ENCODE results near the gene ITGB1BP1. TPM values are rescaled to one million over a fixed set of nuclear protein-coding genes. Genes with fewer than 3 reads are reported as not detected.

Gene ITGB1BP1, protein sequence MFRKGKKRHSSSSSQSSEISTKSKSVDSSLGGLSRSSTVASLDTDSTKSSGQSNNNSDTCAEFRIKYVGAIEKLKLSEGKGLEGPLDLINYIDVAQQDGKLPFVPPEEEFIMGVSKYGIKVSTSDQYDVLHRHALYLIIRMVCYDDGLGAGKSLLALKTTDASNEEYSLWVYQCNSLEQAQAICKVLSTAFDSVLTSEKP
- total RNA-seq (100 to 1,000 TPM in 8 of 10 donors, 10 to 100 TPM in 2; 51.4 to 224 (median 134) TPM), polyA plus RNA-seq (100 to 1,000 TPM; 112 to 165 TPM)
- long read RNA-seq, donor 1, full-length matches to known transcripts: 30 of 74 reads
- long read RNA-seq, donor 1, partial matches to known transcripts: 26 of 74 reads
- long read RNA-seq, donor 1, other reads (novel, unspliced or antisense): 18 of 74 reads
- long read RNA-seq, donor 2, full-length matches to known transcripts: 32 of 87 reads
- long read RNA-seq, donor 2, partial matches to known transcripts: 3 of 87 reads
- long read RNA-seq, donor 2, other reads (novel, unspliced or antisense): 52 of 87 reads
- long read RNA-seq, donor 3, full-length matches to known transcripts: 72 of 203 reads
- long read RNA-seq, donor 3, partial matches to known transcripts: 90 of 203 reads
- long read RNA-seq, donor 3, other reads (novel, unspliced or antisense): 41 of 203 reads

DNA sequence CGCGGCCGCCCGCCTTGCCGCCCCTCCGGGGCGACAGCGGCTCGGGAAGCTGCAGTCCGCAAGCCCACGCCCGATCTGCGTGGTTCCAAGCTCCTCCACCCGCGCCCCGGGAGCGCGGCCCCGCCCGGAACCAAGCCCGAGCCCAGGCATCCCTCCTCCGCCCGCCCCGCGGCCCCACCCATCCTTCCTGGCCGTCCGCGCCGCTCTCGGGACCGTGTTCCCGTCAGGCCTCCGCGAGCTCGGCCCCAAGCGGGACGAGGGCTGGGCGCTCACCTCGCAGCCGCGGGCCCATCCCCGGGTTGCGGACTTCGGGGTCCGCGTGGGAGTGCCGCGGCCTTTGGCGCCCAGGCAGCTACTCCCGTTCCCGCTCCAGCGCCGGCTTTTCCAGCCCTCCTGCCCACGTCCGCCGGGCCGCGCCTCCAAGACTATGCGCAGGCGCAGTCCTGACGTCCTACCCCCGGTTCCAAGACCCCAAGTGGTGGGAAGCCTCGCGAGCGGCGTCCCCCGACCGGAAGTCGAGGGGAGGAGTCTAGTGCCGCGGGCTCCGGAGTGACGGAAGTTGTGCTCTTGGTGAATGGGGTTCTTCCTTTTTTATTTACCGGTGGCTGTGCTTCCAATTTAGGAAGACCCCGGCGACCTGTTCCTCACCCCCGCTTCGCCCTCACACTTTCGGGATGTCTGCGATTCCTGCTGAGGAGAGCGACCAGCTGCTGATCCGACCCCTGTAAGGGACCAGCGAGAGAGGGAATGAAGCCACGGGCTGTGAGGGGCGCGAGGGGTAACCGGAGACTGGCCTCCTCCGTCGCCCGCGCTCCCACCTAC, at the start of gene ITGB1BP1, which contains the start of gene CPSF3:
ITGB1BP1 (minus strand) TSS at position 429 of the 822 bp plus-strand sequence. CDS start 4,831 bp downstream, outside the sequence.
CPSF3 (plus strand) TSS at position 555 of the 822 bp plus-strand sequence; CDS start at position 675, 120 bp downstream.
- Histone ChIP-seq H3K9me3 (no peaks in the 10 kb centered on the region), H3K4me1 (peaks cover 6 to 54% (median 41%) of the 10 kb centered on the region in 9 donors), H3K36me3 (peaks cover 0 to 12% (median 0%) of the 10 kb centered on the region in 9 donors), H3K4me3 (peak within 1 kb of the TSS; percentile 49 to 96 (median 91)), H3K27ac (peak within 1 kb of the TSS; percentile 59 to 97 (median 95)), H3K27me3 (no peaks in the 10 kb centered on the region)
- DNase-seq (peak; percentile 98 to 99), ATAC-seq (peak; percentile 95 to 98 (median 97))
- peak in 4 of 9 donors; percentile 16 to 22 (median 20) for TF ChIP-seq CTCF (IDR thresholded peaks at IDR 0.05)
- WGBS, 2 donors: 0% methylated on average over 77 to 88 of the region's 91 CpGs
- intact Hi-C loops (cut with DNase I): loop anchor here in 5 of 10 donors (2.0 to 10.0 kb wide), 5 partner anchors 216 to 281 kb away; partner anchors contain the start of gene ASAP2 (in 1 of the 5)

DNA sequence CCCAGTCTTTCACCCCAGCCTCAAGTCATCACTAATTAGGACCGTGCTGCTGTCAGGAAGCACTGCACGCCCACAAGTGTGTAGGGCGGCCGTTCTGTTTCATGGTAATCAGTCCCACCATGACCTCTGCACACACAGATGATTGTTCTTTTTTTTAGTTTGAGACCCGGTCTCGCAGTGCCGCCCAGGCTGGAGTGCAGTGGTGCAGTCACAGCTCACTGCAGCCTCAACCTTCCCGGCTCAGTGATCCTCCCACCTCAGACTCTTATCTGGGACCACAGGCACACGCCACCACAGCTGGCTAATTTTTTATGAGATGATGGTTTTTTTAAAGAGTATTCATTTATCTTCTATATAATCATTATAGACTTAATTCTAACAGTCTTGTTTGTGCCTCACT, 49.2 kb upstream of the ITGB1BP1 start:
- H3K27me3 ChIP-seq: no peaks in the 10 kb centered on the region
- 97 to 98% methylated on average over 9 of the region's 9 CpGs for WGBS, 2 donors
- no peaks in the 10 kb centered on the region for H3K9me3 ChIP-seq
- no peak for TF ChIP-seq CTCF (IDR thresholded peaks at IDR 0.05)
- intact Hi-C loops (cut with DNase I): loop anchor here in 1 of 10 donors (10.0 kb wide), 1 partner anchor 292 kb away; no protein-coding TSS in a partner anchor
- no peak overlapping the region for H3K27ac ChIP-seq
- H3K36me3 ChIP-seq: peaks cover 0 to 47% (median 0%) of the 10 kb centered on the region in 9 donors
- ATAC-seq: no peak
- no peak overlapping the region for H3K4me3 ChIP-seq
- no peak for DNase-seq
- H3K4me1 ChIP-seq: peaks cover 0 to 37% (median 24%) of the 10 kb centered on the region in 9 donors

- no peaks in the 10 kb centered on the region for H3K27me3 ChIP-seq
- WGBS, 2 donors: 66 to 75% methylated on average over 5 of the region's 5 CpGs
- no peak for DNase-seq
- no peak for TF ChIP-seq CTCF (IDR thresholded peaks at IDR 0.05)
- no peak overlapping the region for H3K4me3 ChIP-seq
- intact Hi-C loops (cut with DNase I): loop anchor here in 1 of 10 donors (10.0 kb wide), 1 partner anchor 294 kb away; no protein-coding TSS in a partner anchor
- ATAC-seq: no peak
- no peaks in the 10 kb centered on the region for H3K9me3 ChIP-seq
- H3K36me3 ChIP-seq: peaks cover 0 to 47% (median 0%) of the 10 kb centered on the region in 9 donors
- no peak overlapping the region for H3K27ac ChIP-seq
- peaks cover 0 to 24% (median 17%) of the 10 kb centered on the region in 9 donors for H3K4me1 ChIP-seq
These were observed 47.9 kb upstream of the ITGB1BP1 start for GRCh38 chr2:9471206-9471605.
